HG02970 (cell line): ENCODE measurements around the gene CREB5.

Source experiments
- ATAC-seq: cut with Tn5 transposase; IDR thresholded peaks from one replicate; pipeline ENCODE4 v1.9.1; 2021; ENCODE audit warnings: mild to moderate bottlenecking, moderate library complexity, moderate number of reproducible peaks; ENCODE audit not compliant: unreplicated experiment, low FRiP score

The CREB5 gene

DNA sequence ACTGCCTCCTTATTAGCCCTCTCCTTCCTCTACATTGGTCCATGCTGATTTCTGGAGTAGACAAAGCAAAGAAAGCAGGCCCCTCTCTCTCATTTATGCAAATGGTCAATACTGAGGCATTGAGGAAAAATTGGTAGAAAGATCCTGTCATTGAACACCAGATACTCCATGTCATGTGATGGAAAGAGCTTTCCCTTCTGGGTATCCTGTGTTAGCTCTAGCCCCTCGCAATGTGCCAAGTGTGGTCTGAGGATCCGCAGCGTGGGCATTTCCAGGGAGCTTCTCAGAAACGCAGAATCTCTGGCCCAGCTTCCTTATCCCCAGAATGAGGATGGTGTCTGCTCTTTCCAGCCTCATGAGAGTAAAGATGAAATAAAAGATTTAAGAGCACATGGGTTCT lies 159.1 kb downstream of the CREB5 start:
- ATAC-seq, result no peak

DNA sequence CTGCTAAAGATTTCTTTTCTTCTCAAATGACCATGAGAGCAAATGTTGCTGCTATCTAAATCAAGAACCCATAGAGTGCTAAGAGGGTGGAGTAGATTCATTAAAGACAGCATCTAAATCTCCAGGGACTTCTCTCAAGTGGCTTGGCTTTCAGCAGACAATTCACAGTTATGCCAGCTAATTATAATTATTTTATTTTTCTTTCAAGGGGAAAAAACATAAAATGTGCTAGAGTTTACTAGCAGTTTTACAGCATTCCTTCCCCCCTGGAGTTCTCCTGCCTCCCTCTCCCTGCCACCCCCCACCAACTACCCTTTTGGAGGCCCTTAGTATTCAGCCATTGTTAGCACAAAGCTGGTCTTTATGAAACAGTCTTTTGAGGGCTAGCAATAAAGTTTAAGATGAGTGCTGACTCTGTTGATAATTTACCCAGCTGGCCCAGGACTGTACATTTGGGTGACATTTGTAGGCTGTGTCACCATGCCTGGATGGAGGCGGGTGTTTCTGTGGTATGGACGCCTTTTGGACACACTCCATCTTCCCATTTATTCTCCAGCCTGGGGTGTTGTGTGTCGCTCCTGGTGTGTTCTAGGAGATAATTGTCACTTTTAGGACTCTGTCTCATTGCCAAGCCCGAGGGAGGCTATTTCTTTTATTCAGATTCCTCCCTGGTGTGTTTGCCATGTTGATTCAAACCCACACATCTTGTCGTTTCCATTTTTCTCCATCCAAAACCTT lies 160.2 kb downstream of the CREB5 start:
- ATAC-seq, result no peak

DNA sequence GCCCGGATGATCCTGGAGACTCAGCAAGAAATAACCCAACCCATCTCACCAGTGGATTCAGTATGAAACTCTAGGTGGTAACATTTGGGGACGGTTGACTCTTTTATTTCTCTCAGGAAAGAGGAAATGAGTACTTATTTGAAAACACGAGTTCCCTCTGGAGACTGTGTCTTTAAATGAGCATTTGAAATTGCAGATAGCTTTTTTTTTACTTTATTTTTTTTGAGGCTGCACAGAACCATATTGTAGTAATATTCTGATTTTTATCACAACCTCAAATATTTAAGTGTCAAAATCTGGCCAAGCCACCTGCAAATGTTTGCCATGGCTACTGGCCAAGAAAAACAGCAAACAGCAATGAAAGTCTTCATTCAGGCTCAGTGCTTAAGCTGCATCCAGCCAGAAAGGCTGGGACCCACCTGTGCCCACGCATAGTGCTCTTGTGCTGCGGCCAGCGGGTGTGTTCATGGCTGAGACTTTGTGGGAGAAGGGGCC lies 160.8 kb downstream of the CREB5 start:
- no peak for ATAC-seq

DNA sequence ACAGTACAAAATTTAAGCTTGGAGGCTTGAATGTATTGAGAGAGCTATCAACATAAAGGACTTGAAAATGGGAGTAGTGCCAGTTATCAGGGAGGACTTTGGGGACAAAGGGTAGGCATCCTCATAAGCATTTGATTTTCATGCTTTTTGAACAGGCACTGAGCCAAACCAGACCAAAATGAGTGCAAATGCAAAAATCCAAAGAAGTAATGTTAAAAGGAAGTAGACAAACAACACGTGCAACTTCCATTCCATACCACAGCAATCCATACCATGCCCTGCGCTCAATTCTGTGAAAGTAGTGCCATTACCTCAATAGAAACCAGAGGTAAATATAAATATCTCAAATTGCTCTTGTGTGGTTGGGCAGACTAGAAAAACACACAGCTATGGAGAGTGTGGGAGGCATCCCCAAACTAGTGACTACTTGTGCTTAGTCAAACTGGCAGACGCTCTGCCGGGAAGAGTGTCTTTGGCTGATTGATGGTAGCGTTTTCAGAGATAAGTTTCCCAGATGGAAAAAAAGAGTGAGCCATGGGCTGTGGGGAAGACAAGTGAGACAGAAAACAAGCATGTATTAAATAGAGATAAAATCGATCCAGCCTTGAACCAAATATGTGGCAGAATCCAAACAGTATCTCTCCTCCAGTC lies 161.5 kb downstream of the CREB5 start:
- no peak for ATAC-seq

DNA sequence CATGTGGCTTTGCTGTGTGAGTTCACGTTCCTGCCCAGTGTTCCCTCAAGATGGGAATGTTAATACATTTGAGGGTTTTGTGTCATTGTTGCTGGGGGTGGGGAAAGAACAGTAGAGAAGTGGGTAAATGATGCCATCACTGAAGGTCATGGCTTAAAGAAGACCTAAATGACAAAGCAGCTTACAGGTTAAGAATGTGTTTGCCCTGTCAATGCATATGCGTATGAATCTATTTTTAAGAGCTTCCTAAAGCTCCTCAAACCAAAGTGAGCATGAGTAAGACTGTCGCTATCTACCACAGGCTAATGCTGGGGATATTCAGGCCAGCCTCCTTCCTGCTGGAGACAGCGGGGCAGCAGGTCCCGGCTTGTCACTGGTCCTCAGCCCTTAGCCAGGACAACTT lies 162.9 kb downstream of the CREB5 start:
- ATAC-seq, result no peak

DNA sequence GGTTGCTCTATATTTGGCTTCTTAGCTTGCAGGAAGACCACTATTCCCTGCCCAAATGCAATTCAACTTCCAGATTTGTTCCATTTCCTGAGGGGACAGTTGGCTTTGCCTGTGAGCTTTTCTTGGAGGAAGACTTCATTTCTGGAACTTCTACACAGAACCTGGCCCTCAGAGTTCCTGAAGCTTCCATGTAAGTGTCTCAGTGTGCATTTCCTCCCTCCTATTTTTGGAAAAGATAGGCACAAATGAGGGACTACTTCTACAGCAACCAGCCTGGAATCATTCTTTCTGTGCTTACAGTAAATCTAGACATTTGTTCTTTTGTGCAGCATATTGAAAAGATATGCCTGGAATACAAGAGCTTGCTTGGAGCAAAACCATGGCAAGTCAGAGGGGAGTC lies 164.3 kb downstream of the CREB5 start:
- ATAC-seq, result no peak

DNA sequence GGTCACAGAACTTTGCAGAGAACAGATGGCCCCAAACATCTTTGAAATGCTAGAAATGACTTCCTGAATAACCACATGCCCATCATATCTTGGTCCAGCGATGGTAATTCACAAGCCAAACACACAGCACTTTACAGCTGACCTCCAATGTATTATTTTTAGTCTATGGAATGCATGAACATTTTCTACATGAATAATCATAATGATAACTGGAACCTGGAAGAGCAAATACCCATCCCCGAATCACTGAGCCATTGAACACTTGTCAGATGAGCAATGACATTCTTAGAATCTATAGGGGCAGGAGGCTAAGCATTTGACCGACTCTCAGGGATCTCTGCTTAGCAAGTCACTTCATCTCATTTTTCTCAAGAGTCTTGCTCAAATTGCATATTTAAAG lies 167.3 kb downstream of the CREB5 start:
- no peak for ATAC-seq

DNA sequence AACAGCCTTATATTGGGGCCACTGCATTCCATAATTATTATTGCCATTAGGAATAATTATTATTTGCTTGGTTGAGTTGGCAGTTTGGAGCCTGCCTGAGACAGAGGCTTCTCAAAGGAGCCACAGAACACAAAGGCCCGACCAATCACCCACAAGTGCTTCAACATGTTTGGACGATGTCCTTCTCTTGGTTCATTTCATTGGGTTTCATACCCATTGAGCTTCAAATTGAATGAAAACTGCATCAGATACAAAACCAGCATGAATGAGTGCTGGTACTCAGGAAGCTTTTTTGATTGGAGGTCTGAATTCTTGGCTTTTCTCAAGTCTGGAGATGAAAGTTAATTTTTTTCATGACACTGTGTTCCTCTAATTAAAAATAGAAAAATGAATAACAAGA lies 168.3 kb downstream of the CREB5 start:
- ATAC-seq, result no peak

DNA sequence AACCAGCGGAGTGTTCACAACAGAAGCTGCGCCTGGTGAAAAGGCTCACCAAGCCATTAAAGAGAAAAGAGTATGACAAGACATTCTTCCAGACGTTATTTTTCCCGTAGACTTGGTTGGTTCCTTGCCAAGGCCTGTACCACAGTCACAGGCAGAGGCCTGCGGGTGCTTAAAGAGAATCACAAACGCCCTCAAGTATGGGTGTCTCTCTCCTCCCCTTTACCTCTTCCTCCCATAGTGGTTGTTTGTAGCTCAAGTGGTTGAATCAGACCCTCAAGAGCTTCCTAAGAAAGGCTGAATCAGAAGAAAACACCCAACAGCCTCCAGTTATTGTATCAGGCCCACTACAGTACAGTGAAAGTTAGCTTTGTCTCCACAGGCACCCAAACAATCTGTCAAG lies 169.0 kb downstream of the CREB5 start:
- no peak for ATAC-seq

DNA sequence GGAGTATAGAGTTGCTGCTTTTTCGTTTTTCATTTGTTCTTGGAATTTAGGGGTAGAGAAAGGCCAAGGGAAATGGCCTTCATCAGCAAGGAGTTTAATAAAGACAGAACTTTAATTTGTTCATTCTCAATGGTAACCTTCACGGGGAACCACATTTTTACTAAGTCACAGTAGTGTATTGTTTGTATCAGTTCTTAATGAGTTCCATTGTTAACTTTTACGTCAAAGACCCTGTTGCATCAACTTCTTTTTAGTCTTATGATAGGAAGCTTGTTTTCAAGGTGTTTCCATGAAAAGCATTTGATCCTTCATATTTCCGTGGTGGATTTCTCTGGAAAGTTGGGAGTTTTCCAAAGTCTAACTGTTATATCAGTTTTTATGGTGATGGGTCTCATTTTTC lies 169.9 kb downstream of the CREB5 start:
- no peak for ATAC-seq

DNA sequence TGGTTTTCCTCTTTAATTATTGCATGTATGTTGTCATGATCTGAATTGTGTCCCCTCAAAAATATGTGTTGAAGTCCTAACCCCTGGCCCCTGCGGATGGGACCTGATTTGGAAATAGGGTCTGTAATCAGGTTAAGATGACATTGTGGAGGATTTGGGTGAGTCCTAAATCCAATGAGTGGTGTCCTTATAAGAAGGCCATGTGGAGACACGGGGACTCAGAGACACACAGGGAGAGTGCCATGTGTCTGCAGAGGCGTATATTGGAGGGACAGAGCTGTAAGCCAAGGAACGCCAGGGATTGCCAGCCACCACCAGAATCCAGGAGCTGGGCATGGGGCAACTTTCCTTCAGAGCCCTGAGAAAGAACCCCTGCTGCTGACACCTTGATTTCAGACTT lies 171.9 kb downstream of the CREB5 start:
- no peak for ATAC-seq

DNA sequence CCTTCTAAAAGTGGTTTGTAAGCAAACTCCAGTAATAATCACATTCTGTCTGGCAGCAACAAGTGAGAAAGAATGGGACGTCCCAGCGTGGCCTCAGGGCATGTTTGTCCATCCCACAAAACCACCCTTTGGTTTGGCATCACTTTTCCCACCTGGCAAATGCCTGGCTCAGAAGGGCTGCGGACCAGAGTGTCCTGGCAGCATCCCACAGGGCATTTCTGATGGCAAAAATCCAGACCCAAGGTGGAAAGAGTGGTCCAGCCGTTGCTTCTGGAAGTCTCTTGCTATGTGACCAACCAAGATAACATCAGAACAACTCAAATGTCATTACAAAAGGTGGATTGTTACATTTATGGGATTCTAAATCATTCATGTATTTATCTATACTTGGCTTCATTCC lies 174.4 kb downstream of the CREB5 start:
- ATAC-seq, result no peak

DNA sequence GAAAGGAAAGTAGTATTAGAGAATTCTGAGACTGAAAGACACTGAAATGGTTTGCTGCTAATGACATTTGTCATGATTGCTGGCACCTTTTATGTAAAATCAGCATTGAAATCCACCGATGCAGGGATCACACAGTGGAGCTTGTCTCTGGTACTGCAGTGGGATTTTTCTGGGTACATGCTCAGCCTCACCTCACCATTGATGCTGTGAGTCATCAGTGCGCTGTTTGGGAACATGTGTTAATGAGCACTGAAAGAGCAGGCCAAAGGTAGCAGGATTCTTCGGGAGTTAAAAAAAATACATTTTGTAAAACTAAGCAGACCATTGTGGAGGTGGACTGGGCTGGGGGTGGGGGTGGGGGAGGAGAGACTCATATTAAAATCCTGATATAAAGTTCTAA lies 174.9 kb downstream of the CREB5 start:
- ATAC-seq, result no peak

DNA sequence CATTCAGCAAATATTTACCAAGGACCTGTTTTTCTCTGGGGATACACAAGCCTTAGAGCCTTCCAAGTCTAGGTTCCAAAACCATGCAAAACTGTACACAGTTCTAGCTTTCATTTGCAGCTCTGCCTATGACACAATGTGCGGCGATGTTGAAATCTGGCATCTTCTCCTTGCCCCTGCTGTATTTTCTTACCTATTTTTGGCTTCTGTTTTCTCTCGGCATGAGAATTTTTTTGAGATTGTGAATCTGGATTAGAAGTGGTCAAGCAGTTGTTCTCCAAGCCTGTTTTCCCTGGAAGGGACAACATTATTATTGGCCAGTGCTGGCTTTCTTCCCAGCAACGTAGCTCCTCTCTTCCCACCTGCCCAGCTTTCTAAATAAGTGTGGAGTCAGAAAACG lies 176.3 kb downstream of the CREB5 start:
- no peak for ATAC-seq

DNA sequence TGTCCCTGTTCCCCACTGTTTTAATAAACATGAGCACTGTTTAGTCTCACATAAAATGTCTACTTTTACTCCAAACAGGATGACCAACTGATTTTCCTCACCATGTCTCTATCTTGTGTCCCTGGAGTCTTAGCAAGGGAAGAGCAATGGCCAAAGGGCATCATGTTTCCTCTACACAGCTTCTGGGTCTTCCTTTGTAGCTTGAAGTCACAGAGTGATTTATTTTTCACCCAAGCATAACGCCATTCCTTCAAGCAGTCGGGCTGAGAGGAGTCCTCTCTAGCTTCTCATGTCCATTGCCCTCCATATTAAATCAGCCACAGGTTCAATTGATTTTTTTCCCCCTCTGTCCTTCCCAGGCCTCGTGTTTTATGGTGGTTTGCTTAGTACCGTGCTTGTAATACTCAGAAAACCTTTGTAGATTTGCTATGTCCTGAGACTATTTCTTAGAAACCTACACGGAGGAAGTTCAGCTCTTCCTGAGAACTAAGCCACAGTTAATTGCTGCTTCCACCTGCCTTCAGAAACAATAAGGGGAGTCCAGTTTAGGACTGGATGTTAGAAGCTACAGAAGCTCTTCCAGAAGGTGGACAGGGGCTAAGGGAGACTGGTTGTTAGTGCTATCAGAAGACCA lies 178.8 kb downstream of the CREB5 start:
- ATAC-seq, result no peak

DNA sequence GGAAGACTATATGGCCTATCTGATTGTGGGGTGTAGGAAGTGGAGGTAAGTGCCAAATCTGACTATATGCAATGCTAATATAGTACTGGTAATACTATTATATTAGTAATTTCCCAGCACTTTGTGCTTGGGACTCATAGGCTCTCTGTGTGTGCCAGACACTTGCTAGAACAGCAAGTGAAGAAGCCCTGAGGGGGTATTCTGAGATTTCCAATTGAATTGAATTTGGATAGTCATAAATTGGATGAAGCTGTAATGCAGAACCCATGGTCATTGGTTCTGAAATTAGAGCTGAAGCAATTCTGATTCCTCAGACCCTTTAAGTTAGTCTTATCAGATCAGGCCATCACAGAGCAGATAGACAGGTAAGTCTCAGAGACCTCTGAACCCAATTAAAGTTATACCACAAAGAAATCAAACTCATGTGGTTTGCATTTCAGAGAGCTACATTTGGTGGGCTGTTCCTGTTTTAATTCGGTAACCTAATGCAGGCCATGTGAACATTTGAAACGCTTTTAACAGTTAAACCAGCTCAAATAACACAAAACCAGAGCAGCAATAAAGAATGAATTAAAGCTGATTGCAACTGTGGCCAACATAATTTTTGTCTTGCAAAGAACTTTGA lies 179.5 kb downstream of the CREB5 start:
- ATAC-seq, result no peak

DNA sequence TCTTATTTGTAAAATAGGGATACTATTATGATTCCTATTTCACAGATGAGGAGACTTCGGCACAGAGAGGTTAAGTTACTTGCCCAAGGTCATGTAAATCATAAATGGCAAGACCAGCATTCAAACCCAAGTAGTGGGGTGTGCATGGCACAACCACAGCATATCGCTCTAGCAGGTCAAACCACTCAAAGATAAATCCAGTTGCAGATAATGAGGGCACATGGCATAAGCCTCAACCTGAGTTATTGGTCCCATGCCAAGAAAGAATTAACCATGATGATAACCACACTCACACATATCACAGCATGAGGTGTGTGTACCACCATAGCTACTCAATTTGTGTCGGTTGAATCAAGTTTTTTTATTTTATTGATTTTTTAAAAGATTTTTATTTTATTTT lies 180.5 kb downstream of the CREB5 start:
- ATAC-seq, result no peak

DNA sequence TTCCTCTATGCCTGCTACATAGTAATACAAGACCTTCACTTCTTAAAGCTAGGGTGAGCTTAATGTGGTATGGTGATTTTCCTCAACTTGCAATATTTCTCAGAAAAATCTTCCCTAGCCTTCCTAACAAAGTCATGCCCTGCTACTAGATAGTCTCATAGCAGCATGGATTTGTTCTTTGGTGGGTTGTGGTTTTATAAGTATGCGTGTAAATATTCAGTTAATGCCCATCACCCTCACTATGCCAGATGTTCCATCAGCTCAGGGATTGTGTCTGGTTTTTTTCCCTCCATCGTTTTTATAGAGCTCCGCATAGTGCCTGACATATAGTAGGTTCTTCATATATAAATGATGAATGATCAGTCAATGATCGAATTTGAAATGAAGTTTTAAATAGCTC lies 182.8 kb downstream of the CREB5 start:
- no peak for ATAC-seq

DNA sequence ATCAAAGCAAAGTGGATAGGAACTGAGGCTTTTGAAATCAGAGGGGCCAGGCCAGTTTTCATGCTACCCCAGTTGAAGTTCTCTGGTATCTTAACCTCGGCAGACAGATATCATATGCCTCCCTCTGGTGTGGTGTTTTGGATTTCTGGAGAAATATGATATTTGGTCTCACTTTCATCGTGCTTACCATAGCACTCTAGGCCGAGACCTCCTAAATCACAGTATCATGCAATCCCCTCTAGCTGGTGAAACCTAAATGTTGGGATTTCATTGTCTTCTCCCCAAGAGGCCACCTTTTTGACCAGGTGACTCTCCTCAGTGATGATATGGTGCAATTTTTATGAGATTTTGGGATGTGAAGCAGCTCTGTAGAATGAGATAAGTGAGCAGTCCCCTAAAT lies 183.5 kb downstream of the CREB5 start:
- ATAC-seq, result no peak

DNA sequence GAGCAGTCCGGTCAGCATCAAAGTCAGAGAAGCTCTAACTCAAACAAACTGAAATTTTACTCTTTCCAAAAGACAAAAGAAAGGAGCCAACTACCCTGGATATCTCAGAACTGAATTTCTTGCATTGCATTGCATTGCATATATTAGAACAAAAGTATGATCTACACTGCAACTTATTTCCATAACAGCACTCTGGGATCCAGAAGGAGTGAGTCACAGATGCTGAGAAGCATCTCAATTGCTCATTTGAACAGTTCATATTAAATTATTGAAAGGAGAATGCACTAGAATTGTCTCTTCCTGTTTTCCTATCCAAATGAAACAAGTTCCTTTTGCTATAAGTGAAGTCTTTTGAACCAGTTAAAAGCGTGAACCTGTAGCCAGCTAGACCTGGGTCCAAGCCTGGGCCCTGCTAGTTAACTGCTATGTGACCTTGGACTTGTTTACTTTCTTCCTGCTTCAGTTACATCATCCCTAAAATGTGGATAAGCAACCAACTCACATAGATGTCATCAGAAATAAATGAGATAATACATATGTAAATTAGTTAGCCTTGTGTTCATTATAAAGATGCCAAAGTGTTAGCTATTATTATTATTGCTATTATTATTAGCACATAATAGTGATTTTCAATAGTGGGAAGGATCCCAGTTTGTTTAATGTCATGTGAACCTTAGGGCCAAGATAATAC lies 184.1 kb downstream of the CREB5 start:
- ATAC-seq, result no peak

DNA sequence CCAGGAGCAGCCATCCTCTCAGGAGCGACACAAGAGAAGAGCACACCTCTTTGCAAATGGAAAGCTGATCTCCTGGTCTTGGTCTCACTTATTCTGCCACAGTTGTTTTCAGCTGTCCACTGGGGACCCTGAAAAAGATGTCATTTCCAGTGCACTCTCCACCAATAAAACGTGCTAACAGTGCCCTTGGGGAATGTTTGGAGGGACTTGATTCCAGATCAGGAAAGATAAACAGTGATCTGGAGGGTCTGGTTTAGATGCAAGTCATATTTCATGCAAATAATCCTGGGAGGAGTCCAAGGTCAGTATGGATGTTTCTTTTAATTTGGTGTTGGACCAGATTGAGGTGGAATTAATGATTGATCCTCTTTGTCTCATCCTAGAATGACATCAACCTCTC lies 185.0 kb downstream of the CREB5 start:
- ATAC-seq, result no peak
